ENCODE measurements around the gene TRIM26. TPM values are rescaled to one million over a fixed set of nuclear protein-coding genes. Genes with fewer than 3 reads are reported as not detected.
A peak's percentile ranks its signal among the peaks of the same experiment; 100 is the strongest.

TRIM26 gene
- total RNA-seq, 1 donor from 2014 or later = 36.5 TPM

- H3K27ac Mint-ChIP-seq (ENCODE audit: unreplicated experiment) = no peak overlapping the region
These were observed 31.4 kb upstream of the TRIM26 start for GRCh38 chr6:30244560-30244959.

GRCh38 chr6:30238178-30238795, 25.1 kb upstream of the TRIM26 start:
- Mint-ChIP-seq H3K27ac (ENCODE audit: unreplicated experiment) (no peak overlapping the region), H3K36me3 (ENCODE audit: low read depth) (no peaks in the 10 kb centered on the region), H3K27me3 (ENCODE audit: low read depth) (peaks cover 2% of the 10 kb centered on the region), H3K4me3 (no peak overlapping the region), H3K9me3 (no peaks in the 10 kb centered on the region), H3K4me1 (no peaks in the 10 kb centered on the region)
- DNase-seq (ENCODE audit: low read depth, low spot score) = no peak
- peak; percentile 45 for TF ChIP-seq CTCF (conservative IDR thresholded peaks at IDR 0.05)

More at GRCh38 chr6:30244560-30244959, 31.4 kb upstream of the TRIM26 start:
- H3K36me3 Mint-ChIP-seq (ENCODE audit: low read depth) = no peaks in the 10 kb centered on the region
- H3K27me3 Mint-ChIP-seq (ENCODE audit: low read depth) = no peaks in the 10 kb centered on the region
- no peak for TF ChIP-seq CTCF (conservative IDR thresholded peaks at IDR 0.05)
- no peaks in the 10 kb centered on the region for H3K4me1 Mint-ChIP-seq
- no peak overlapping the region for H3K4me3 Mint-ChIP-seq
- DNase-seq (ENCODE audit: low read depth, low spot score) = no peak
- H3K9me3 Mint-ChIP-seq = no peaks in the 10 kb centered on the region

GRCh38 chr6:30234356-30234755, 21.1 kb upstream of the TRIM26 start:
- Mint-ChIP-seq H3K9me3 (peaks cover 3% of the 10 kb centered on the region), H3K4me1 (peaks cover 15% of the 10 kb centered on the region), H3K27ac (ENCODE audit: unreplicated experiment) (no peak overlapping the region), H3K27me3 (ENCODE audit: low read depth) (peaks cover 2% of the 10 kb centered on the region), H3K4me3 (no peak overlapping the region), H3K36me3 (ENCODE audit: low read depth) (no peaks in the 10 kb centered on the region)
- TF ChIP-seq CTCF (conservative IDR thresholded peaks at IDR 0.05) = no peak
- no peak for DNase-seq (ENCODE audit: low read depth, low spot score)

GRCh38 chr6:30231067-30231466, 17.9 kb upstream of the TRIM26 start:
- Mint-ChIP-seq H3K36me3 (ENCODE audit: low read depth) (peaks cover under 1% of the 10 kb centered on the region), H3K9me3 (peaks cover 4% of the 10 kb centered on the region), H3K27ac (ENCODE audit: unreplicated experiment) (no peak overlapping the region), H3K4me1 (peaks cover 15% of the 10 kb centered on the region), H3K27me3 (ENCODE audit: low read depth) (peaks cover 2% of the 10 kb centered on the region), H3K4me3 (no peak overlapping the region)
- no peak for TF ChIP-seq CTCF (conservative IDR thresholded peaks at IDR 0.05)
- no peak for DNase-seq (ENCODE audit: low read depth, low spot score)

GRCh38 chr6:30227763-30228487, 14.7 kb upstream of the TRIM26 start:
- Mint-ChIP-seq H3K9me3 (peaks cover 8% of the 10 kb centered on the region), H3K4me3 (no peak overlapping the region), H3K4me1 (peaks cover 15% of the 10 kb centered on the region), H3K27me3 (ENCODE audit: low read depth) (no peaks in the 10 kb centered on the region), H3K36me3 (ENCODE audit: low read depth) (peaks cover 10% of the 10 kb centered on the region), H3K27ac (ENCODE audit: unreplicated experiment) (no peak overlapping the region)
- DNase-seq (ENCODE audit: low read depth, low spot score) = no peak
- TF ChIP-seq CTCF (conservative IDR thresholded peaks at IDR 0.05) = no peak

Measured in neural crest cell (in vitro differentiated cells).